GM12801 (cell line): ENCODE results near the gene RPS6KA5.

Source experiments
- CTCF ChIP-seq: IDR thresholded peaks from one replicate; pipeline ENCODE4 v1.5.1; 2011; ENCODE audit warnings: control low read depth; ENCODE audit not compliant: insufficient read length; ENCODE audit errors: extremely low read depth

The RPS6KA5 gene

GRCh38 chr14:91018481-91018880, 42.0 kb downstream of the RPS6KA5 start:
- TF ChIP-seq CTCF = no peak

GRCh38 chr14:91016800-91017410, 43.5 kb downstream of the RPS6KA5 start:
- TF ChIP-seq CTCF = no peak

- no peak for TF ChIP-seq CTCF
Observed at GRCh38 chr14:91015435-91015834, 45.0 kb downstream of the RPS6KA5 start.

GRCh38 chr14:91012045-91012444, 48.4 kb downstream of the RPS6KA5 start:
- TF ChIP-seq CTCF = no peak

- TF ChIP-seq CTCF = no peak
Observed at GRCh38 chr14:91010153-91010533, 50.3 kb downstream of the RPS6KA5 start.

GRCh38 chr14:91009501-91010152, 50.8 kb downstream of the RPS6KA5 start:
- no peak for TF ChIP-seq CTCF

GRCh38 chr14:91008759-91009409, 51.6 kb downstream of the RPS6KA5 start:
- no peak for TF ChIP-seq CTCF
